ENCODE data around the gene TGFBR3.
"Not testable (repeated sequence)": the region's sequence is repeated elsewhere in the genome, so short reads cannot be mapped to it uniquely, and the experiment has no call there.

TGFBR3 gene

DNA sequence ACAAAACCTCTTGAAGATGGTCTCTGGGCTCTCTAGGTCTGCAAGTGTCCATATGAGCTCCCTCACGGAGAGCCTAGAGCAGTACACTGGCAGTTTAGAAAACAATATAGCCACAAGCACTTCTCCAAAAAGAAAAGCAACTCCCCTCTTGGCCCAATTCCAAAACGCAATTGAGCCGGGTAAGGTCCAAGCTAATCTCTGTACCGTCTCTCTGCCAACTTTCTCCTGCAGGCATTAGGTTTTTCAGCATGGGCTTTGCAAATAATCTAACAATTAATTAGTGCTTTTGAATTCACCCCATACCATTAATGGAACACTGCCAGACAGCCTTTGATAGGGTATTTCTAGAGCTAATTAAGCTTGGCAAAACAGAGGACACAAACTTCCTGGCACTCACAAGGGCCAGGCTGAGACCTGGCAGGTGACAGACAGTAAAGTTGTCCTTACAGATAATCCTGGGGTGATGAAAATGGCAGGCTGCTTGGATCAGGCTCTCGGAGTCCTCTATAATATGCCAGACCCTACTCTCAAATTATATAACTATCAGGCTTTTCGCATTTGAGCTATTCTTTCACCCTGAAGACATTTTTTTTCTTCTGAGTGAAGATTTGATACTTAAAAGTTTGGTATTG, 39.8 kb downstream of the TGFBR3 start:
- no peak for DNase-seq

DNA sequence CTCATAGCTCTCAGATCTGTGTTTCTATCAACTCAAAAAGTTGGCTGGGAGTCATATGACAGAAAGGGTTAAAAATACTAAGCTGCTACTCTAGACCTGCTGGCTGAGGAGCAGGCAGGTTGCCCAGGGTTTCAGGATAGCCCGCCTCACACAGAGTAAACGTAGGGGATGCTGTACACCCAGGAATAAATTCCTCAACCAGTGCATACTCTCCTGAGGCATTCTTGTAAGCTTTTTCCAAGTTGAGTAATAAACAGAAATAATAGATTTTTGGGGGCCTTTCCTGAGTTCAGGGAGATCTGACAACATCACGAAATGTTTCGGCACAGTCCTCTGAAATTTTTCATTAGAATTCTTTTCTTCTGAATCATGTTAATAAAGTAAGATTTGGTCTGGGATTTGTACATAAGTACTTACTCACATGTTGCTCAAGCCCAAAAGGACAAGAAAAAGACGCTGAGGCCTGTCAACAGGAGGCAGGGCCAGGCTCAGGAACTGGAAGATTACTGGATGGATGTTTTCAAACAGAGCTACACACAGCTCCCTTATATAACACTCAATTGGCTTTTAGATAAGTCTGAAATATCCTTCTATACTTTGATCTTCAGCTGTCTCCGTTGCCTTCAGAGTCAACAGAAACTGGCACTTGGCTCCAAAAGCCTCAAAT, 41.0 kb downstream of the TGFBR3 start:
- DNase-seq: no peak

GRCh38 chr1:91843843-91844242, 42.1 kb downstream of the TGFBR3 start:
- DNase-seq: no peak

GRCh38 chr1:91842563-91842962, 43.4 kb downstream of the TGFBR3 start:
- DNase-seq: no peak

DNA sequence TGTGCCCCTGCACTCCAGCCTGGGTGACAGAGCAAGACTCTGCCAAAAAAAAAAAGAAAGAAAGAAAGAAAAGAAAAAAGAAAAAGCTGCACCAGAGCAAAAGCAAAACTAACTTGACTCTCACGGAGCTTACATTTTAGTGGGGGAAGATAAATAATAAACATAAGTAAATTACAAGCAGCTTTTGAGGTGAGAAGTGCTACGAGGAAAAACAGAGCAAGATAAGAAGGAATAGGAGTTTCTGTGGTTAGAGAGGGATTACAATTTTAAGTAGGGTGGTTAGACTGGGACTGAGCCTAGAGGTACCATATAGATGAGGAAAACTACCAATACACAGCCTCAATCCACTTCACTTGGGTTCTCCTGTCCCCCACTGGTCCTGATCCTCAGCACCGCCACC, 43.9 kb downstream of the TGFBR3 start:
- no peak for DNase-seq

GRCh38 chr1:91840276-91840675, 45.7 kb downstream of the TGFBR3 start:
- not testable (repeated sequence) for DNase-seq

DNA sequence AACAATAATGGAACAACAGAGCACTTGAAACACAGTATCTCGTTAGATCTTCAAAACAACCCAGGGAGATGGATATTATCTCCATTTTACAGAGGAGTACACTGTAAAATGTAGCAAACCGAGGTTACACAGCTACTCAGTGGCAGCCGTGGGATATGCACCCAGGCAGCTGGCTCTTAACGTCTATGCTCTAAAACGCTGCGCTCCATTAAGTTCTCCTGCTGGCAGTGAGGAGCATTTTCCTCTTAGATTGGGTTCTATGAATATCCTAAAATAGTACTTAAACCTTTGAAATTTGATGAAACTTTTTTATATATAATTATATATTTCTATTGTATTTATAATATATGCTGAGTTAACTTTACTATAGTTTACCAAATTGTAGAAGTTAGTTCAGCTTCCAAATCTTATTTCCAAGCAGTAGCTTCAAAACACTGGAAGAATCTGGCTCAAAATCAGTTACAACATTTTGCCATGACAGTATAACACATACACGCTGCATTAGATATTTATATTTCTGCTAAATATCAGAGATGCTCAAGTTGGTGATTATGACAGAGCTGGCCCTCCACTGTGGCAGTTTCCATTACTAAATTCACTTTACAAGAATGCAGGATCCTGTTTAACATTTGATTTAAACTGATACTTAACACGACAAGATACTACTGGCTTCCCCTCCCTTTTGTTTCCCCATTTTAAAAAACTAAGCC, 49.5 kb downstream of the TGFBR3 start:
- DNase-seq: no peak

DNA sequence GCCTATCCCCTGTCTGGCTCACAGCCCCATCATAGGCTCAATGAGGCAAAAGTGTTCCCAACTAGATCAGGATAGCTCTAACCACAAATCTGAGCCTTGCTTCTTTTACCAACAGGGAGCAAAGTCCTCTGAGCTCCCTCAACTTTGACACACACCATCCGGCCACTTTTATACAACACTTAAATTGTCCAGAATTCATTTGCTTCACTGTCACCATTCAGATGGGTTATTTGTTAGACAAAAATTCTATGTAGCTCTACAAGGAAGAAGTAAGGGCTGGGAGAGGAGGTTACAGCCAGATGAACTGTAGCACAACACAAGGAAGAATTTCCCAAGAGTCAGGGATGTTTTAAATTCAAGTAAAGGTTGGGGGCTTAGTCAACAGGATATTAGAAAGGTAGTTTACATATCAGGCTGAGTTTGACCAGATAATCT, 50.8 kb downstream of the TGFBR3 start:
- DNase-seq: no peak

- DNase-seq: not testable (repeated sequence)
Observed at GRCh38 chr1:91834549-91834948, 51.4 kb downstream of the TGFBR3 start.

DNA sequence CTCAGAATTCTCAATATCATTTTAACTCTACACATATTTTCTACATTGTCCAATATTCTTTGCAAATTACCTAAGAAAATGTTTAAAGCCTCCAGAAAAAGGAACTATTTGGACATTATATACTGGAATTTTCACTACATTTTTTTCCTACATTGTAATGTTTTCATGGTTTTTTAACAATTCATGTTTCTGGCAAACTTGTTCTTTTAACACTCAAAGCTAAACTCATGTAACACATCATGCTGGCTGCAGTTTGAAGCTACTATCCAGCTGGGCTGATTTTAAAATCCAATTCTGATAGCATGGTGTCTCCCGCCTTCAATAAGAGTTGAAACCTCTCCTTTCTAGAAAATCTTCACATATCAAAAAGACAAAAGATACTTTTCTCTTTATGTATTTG, 52.0 kb downstream of the TGFBR3 start:
- DNase-seq: no peak

DNA sequence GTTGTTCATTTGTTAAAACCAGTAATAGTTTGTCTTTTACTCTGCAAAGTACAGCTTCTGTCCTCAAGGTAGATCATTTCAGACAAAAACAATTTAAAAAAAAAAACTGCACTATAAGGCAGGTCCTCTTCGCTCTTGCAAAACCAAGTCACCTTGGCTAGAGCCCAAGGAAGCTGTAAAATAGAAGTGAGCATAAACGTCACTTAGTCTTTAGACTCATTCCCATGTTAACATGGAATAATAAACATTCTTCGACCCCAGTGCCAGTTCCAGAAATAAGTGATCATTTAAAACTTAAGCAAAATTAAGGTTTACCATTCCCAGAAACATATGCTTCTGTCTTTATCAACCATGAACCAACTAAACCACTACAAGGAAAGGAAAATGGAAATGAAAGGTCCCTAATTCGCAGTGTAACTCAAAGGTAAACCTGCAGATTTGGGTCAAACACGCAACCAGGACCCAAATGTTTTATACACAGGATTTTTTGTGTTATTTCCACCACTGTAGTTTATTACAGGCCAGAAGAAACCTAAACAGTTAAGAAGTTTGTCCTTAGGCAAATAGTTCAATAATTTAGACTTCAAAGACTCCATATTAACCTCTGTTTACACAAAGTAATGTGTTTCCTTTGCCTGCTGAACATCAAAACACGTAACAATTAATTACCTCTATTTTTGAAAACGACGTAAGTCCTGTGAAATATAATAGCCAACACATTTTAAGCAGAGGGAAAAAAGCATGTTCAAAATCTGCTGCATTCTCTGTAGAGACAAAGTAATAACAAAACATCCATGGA, 54.6 kb downstream of the TGFBR3 start:
- no peak for DNase-seq

DNA sequence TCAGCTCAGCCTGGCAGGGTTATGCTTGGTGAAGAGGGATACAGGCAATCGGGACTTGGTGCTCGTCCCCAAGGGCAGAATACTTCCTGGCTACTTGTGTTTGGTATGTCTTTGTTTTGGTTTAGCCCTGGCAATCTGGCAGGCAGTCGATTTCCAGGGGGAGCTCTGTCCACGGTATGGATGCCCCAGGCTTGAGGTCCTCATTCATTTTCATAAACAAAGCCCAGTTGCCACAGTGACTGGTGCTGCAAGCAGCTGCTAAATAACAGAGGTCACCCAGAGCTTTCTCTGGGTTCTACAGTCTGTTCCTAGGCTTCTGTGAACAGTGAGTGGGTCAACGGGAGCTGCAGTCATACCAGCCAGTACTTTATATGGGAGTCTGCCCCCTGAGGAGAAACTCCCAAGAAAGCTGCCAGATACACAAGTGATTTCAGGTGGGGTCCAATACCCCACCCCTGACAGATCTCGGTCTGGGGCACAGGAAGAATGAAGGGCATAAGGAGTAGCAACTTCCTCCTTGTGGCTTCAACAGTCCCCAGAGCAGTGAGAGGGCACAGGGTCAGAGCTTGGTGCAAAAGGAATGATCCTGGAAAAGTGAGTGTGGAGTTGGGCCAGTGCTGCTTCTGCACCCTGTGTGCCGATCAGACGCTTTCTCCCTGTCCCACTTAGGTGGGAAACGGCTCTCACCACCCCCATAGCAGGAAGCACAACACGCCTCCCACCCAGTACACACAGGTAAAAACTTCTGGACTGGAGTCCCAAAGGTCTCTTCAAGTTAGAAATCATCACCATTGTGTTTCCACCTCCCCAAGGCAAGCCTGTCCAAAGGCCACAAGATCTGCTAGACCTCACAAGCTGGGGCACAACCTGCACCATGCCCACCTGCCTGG, 55.5 kb downstream of the TGFBR3 start:
- DNase-seq: no peak

DNA sequence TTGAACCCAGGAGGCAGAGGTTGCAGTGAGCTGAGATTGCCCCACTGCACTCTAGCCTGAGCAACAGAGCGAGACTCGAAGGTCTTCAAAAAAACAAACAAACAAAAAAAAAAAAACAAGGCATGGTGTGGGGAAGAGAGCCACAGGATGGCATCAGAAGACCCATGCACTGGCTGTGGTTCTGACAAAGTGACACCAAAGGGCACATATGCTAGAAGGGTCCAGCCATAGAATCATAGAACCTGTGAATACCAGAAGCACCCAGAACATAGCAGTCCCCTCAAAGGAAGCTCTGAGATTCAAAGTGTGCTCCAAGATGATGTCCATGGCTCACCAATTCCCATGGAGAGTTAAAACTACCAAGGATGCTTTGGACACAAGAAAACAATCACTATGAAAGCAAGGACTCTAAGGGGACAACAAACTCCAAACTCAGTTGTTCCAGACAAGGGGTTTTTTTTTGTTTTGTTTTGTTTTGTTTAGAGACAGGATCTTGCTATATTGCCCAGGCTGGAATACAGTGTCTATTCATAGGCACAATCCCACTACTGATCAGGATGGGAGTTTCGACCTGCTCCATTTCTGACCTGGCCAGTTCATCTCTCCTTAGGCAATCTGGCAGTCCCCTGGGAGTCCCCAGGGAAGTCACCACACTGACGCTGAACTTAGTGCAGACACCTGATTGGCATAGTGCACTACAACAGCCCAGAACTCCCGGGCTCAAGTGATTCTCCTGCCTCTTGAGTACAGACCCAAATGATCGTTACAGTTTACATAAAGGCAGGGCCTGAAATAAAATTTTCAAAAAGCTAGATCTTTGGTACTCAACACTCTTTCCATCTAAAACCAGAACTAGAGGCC, 56.4 kb downstream of the TGFBR3 start:
- no peak for DNase-seq

- DNase-seq: no peak
Observed at GRCh38 chr1:91828583-91829281, 57.2 kb downstream of the TGFBR3 start.

DNA sequence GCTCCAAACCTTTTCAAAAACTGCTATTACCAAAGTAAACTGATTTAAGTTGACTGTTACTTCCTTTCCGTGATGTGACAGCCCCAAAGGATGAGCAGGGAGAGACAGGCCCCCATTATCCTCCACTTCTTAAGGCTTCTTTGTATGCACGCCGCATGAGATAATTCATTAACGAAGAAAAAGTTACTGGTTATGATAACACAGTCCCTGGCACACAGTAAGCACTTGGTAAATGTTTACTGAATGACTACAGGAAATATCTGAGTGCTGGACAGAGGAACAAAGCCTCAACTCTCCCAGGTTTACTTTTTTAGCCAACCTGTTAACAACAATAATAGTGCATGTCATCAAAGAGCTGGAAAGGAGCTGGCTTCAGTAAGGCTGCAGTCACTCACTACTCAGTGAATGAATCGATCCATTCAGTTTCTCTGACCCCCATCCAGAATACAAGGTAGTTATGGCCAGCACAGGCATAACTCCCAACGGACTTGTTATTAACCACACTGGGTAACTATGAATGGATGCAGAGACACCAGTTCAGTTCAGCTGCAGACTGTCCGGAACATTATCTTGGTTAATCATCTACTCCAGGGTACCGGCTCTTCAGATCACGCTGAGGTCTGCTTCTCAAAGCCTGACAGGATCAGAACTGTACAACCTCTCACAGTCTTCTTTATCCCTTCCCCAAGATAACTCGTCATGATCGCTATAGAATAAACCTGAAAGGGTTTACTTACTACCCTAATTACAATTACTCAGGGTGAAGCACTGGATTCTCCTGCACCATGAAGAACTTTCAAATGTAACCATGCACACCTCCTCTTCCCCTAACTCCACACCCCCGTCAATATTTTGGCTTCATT, 58.3 kb downstream of the TGFBR3 start:
- DNase-seq: no peak

GRCh38 chr1:91827087-91827458, 58.9 kb downstream of the TGFBR3 start:
- no peak for DNase-seq

- no peak for DNase-seq
Observed at GRCh38 chr1:91826649-91827048, 59.3 kb downstream of the TGFBR3 start.

GRCh38 chr1:91826248-91826647, 59.7 kb downstream of the TGFBR3 start:
- DNase-seq: no peak

DNA sequence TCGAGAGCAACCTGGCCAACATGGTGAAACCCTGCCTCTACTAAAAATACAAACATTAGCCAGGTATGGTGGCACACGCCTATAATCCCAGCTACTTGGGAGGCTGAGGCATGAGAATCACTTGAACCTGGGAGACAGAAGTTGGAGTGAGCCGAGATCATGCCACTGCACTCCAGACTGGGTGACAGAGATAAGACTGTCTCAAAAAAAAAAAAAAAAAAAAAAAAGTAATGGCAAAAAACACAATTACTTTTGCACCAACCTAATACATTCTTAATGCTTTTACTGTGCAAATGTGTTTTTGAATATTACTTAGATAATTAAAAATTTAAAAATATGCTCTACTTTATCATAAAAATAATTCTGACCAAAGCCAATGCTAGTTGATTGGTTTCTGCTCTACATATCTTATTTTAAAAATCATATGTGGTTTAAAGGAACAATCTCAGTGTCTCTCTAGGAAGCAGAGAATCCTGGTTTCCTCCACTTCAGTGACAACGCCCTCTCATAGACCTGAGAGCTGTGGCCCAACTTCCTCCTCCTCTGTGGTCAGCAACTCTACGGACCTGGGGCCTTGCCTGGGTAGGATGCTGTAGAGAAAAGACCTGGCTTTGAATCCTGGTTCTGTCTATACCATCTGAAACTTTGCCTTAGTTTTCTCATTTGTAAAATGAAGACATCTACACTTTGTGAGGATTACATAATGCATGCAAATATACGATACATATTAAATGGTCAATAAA, 64.7 kb downstream of the TGFBR3 start:
- DNase-seq: no peak
